ENCODE data around the gene JAM3. TPM values are rescaled to one million over a fixed set of nuclear protein-coding genes. Genes with fewer than 3 reads are reported as not detected.
A peak's percentile ranks its signal among the peaks of the same experiment; 100 is the strongest.

Gene JAM3
- total and polyA plus RNA-seq, 11 donors = 11.9 to 56.9 (median 34.0) TPM

- Histone ChIP-seq H3K27ac (no peak overlapping the region), H3K4me1 (peaks cover 0 to 29% (median 5%) of the 10 kb centered on the region in 12 donors), H3K9me3 (no peaks in the 10 kb centered on the region), H3K4me3 (no peak overlapping the region), H3K36me3 (no peaks in the 10 kb centered on the region), H3K27me3 (no peaks in the 10 kb centered on the region)
- WGBS, 4 donors = 77 to 87% (median 83%) methylated on average over 4 of the region's 4 CpGs
- no peak for TF ChIP-seq CTCF (IDR thresholded peaks at IDR 0.05)
- TF ChIP-seq POLR2A (IDR thresholded peaks at IDR 0.05) = no peak
- intact Hi-C loops (cut with DNase I) = no loop called here
- ATAC-seq (no peak), DNase-seq (no peak)
These were observed 41.2 kb upstream of the JAM3 start for GRCh38 chr11:134027671-134028070.

GRCh38 chr11:134028368-134028920 is 40.4 kb upstream of the JAM3 start:
- Histone ChIP-seq H3K27me3 (no peaks in the 10 kb centered on the region), H3K4me1 (peaks cover 0 to 36% (median 13%) of the 10 kb centered on the region in 12 donors), H3K4me3 (no peak overlapping the region), H3K36me3 (no peaks in the 10 kb centered on the region), H3K9me3 (no peaks in the 10 kb centered on the region), H3K27ac (no peak overlapping the region)
- DNase-seq (peak in 1 of 5 donors; percentile 7), ATAC-seq (no peak)
- intact Hi-C loops (cut with DNase I) = no loop called here
- TF ChIP-seq CTCF (IDR thresholded peaks at IDR 0.05) (no peak), POLR2A (IDR thresholded peaks at IDR 0.05) (no peak)
- 90 to 94% (median 93%) methylated on average over 3 of the region's 3 CpGs for WGBS, 4 donors

GRCh38 chr11:134030853-134031252 is 38.0 kb upstream of the JAM3 start:
- intact Hi-C loops (cut with DNase I) = loop anchor here in 3 of 10 donors (5.0 to 10.0 kb wide), 2 partner anchors 76 to 79 kb away; partner anchors contain the start of gene IGSF9B (in 1 of the 3)
- no peak overlapping the region for H3K4me3 ChIP-seq
- TF ChIP-seq POLR2A (IDR thresholded peaks at IDR 0.05) (no peak), CTCF (IDR thresholded peaks at IDR 0.05) (peak in 3 of 12 donors; percentile 8 to 13 (median 13))
- DNase-seq = no peak
- H3K9me3 ChIP-seq = no peaks in the 10 kb centered on the region
- H3K36me3 ChIP-seq = no peaks in the 10 kb centered on the region
- H3K4me1 ChIP-seq = peaks cover 3 to 46% (median 29%) of the 10 kb centered on the region in 12 donors
- WGBS, 4 donors = 66 to 77% (median 70%) methylated on average over 16 of the region's 16 CpGs
- no peak for ATAC-seq
- no peaks in the 10 kb centered on the region for H3K27me3 ChIP-seq
- H3K27ac ChIP-seq = no peak overlapping the region

- intact Hi-C loops (cut with DNase I) = loop anchor here in 3 of 10 donors (5.0 to 10.0 kb wide), 2 partner anchors 77 to 80 kb away; partner anchors contain the start of gene IGSF9B (in 1 of the 3)
- H3K36me3 ChIP-seq = no peaks in the 10 kb centered on the region
- ATAC-seq (no peak), DNase-seq (peak in 1 of 5 donors; percentile 13)
- TF ChIP-seq CTCF (IDR thresholded peaks at IDR 0.05) = no peak
- TF ChIP-seq POLR2A (IDR thresholded peaks at IDR 0.05) = no peak
- peaks cover 3 to 47% (median 35%) of the 10 kb centered on the region in 12 donors for H3K4me1 ChIP-seq
- peak overlapping the region in 1 of 12 donors; percentile 93 for H3K27ac ChIP-seq
- 86 to 92% (median 89%) methylated on average over 6 of the region's 6 CpGs for WGBS, 4 donors
- no peaks in the 10 kb centered on the region for H3K27me3 ChIP-seq
- no peak overlapping the region for H3K4me3 ChIP-seq
- no peaks in the 10 kb centered on the region for H3K9me3 ChIP-seq
These were observed 36.8 kb upstream of the JAM3 start for GRCh38 chr11:134032043-134032442.
